ENCODE measurements around the gene DOCK9.
"Not testable (repeated sequence)": the region's sequence is repeated elsewhere in the genome, so short reads cannot be mapped to it uniquely, and the experiment has no call there.

Gene DOCK9

DNA sequence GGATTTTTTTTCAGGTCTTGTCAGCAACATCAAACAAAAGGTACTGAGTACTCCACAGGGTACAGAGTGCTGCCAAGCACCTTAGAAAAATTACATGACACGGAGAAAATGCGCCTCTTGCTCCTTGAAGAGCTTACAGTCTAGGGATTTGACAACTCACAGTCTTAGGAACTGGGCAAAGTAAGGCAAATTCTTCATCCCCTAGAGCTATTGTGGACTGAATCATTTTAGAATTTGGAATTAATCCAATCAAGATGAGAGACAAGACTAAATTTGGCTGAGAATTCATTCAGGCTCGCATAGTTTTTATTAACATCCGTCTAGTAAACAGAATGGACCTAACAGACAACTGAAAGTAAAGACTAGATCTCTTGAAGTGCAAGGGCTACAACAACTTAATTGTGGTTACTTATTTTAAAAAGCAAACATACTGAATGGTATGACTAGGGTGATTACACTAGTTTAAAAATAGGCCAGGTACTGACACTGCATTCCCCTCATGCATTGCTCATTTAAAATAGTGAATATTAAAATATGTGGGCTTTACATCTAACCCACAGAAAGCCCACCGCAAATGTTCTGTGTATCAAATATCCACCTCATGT is 165.6 kb downstream of the DOCK9 start:
- DNase-seq, result not testable (repeated sequence)

DNA sequence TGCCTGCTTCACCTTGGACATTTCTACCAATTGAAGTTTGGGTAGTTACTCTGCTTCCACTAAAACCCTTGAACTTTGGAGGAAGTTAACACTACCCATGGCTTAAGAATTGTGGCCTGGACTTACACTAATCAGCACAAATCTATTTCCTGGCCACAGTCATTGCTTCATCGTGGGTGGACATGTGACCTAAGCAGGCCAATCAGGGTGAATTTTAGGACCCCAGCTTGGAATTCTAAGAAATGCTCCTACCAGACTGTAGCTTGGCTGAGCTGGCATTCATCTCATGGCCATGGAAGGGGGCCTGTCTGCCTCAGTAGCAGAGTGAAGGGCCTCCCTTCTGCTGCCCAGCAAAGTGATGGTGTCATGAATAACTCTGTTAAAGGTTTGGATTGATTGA is 167.1 kb downstream of the DOCK9 start:
- DNase-seq, result no peak

- DNase-seq, result no peak
These were observed 168.5 kb downstream of the DOCK9 start for GRCh38 chr13:98809345-98809777.

- DNase-seq, result no peak
These were observed 170.1 kb downstream of the DOCK9 start for GRCh38 chr13:98807774-98808173.

- DNase-seq, result no peak
These were observed 173.5 kb downstream of the DOCK9 start for GRCh38 chr13:98804336-98804855.

DNA sequence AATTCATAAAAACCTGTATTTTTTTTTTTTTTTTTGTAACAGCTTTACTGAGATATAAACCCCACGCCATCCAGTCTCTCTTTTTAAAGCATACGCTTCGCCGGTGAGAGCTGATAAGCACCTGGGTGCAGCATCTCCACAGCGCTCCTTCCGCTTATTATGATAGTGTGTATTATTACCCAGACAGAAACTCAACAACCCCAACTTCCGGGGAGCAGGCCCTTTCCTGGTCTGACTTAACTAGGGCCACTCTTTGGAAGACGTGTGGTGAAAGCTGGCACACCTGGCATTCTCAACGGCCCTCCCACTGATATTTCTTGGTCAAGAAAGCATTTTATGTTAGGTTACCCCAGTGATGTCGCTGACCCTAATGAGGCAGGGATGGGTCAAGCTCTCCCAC is 173.9 kb downstream of the DOCK9 start:
- no peak for DNase-seq

DNA sequence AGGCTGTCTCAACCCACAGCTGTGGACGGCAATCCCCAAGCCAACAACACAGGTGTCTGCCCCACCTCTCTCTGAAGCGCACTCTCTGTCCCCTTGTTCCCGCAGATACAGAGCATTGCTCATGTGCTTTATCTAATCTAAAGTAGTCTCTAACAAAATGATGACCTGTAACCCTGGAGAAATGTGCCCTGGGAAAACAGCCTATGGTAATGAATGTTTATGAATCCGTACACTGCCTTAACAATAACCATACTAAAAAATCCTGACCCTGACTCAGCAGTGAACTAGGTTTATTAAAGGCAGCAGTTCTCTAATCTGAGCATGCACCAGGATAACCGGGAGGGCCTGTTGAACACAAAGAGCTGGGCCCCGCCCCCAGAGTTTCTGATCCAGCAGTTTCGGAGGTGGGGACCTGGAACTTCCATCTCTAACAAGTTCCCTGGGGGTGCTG is 174.7 kb downstream of the DOCK9 start:
- no peak for DNase-seq

- DNase-seq, result no peak
These were observed 175.3 kb downstream of the DOCK9 start for GRCh38 chr13:98802559-98802958.

DNA sequence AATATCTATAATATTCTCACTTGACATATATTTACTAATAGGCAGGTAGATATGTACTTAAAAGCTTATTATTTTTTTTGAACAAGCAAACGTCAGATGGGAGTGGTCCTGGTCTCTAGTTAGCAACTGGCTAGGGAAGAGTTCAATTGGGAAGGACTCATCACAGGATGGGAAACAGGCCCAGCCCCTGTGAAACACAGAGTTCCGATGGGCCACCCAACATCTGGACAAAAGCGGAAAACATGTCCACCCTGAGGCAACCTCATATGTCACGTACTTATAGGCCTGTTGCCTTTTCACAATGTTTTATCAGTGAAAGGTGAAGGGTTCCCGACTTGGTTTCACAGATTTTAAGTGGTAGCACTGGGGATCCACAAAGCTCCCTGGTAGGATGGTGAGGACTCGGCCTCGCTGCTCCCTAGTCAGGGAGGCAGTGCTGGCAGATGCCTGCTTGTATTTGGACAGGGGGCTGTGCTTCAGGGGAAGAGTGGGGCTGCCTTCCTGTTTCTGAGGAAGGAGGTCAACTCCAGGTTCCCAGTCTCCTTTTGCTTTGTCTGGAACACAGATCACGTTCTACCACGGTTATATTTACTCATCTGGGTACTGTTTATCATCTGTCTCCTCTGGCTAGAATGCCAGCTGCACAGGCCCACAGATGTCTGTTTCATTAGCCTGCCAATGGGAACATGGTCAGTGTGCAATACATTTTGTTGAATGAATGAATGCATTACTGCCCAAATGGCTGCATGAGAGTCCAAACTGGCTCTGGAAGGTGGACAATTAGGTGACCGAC is 176.0 kb downstream of the DOCK9 start:
- DNase-seq, result no peak

- no peak for DNase-seq
These were observed 177.8 kb downstream of the DOCK9 start for GRCh38 chr13:98800078-98800477.

DNA sequence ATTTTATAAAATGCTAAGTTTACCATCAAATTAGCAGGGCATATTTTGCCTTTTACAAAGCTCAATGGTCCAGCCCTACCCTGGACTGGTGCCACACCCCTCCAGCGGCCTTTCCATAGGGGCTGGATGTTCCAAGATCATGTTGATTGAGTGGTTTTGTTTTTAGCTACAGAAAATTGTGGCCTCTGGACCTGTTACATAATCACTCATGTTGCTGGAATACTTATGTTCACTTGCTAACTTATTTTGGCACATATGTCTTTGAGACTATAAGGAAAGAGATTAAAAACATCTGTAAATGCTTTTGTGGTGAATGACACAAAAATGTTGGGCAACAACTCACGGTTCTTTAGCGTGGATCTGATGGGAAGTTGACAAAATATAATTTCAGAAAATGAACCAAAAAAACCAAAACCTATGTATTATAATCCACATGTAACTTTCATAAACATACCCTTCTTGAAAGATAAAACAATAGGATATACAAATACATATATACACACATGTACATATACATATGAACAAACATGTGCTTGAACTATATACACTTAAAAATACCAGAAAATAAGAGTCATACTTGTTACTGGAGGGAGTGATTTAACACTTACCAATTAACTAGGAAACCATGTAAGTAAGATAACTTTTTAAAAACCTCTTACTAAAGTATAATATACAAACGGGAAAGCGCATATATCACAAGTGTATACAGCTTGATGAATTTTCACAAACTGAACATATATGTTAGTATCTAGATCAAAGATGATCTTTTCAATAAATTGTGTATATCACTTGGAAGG is 178.8 kb downstream of the DOCK9 start:
- no peak for DNase-seq

DNA sequence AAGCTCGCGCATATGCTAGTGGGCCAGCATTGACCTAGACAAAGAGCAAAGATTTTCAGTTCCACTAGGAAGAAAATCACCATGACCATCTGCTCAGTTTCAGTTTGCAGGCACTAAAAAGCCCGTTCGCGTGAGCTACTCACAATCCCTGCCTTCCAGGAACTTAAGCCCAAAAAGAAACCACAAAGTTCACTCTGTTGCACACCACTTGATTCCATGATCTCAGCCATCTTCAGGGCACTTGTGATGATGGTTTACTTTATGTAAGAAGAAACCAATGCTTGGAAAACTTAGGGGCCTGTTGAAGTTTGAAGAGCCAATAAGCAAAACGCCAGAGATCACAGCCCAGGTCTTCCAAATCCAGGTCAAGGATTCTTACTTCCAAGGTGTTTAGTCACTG is 180.4 kb downstream of the DOCK9 start:
- no peak for DNase-seq

GRCh38 chr13:98796798-98797197 is 181.1 kb downstream of the DOCK9 start:
- DNase-seq, result no peak

DNA sequence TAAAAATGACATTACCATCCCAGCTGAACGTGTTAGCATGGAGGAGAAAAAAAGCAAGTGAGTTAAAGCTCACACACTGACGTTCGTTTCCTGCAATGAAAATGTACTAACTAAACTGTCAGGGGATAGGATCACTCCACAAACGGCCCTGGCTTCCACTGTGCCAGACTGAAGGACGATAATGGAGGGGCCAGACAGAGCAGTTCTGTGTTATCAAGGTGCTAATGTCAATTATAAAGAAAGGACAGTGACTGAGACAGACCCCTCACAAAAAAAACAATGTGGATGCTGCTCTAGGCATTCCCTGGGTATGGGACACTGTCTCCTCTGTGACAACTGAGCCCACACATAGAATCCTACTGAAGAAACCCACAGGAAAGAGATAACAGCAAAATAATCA is 181.7 kb downstream of the DOCK9 start:
- no peak for DNase-seq

- no peak for DNase-seq
These were observed 182.6 kb downstream of the DOCK9 start for GRCh38 chr13:98795220-98795619.

DNA sequence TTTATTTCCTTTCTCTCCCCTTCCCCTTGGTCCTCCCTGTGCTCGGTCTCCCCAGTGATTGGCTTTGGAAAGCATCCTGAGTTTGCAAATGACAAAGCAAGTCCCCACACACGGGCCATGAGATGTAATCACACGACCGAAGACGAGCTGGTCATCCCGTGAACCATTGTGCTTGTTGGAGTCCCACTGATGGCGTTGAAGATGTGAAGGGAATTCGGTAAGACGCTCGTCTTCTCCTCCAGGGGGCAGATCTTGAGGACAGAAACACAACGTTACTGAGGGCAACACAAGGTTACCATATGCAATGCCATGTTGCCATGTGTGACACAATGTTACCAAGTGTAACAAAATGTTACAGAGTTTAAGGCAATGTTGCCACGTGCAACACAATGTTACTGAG is 183.4 kb downstream of the DOCK9 start:
- no peak for DNase-seq

DNA sequence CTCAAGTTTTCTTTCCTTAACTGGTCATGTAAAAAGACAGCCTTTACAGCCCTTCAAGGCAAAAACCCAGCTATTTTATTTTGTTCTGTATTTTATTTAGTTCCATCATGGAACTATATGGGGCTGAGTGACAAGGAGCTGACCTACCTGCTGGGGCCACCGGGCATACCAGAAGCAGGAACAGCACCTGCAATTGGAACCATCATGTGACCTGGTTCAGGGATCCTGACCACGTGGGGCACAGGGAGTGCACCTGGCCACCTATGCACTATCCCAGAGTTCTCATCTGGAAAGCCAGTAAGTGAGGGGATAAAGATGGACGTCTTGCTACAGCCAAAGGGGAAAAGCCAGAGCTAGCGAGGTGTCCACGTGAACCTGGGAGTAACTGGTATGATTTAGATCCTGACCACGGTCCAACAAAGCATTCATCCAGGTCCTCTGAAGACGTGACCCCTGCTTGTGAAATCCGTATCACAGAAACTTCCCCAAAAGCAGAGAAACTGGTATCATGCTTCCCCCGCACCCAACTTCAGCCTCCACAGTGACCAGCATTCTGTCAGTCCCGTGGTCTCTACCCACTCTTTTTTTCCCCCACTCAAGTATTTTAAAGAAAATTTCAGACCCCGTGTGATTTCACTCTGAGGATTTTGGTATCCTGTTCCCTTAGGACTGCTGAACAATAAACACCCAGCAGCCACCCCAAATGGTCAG is 184.9 kb downstream of the DOCK9 start:
- DNase-seq, result no peak

- DNase-seq, result no peak
These were observed 185.5 kb downstream of the DOCK9 start for GRCh38 chr13:98792321-98792720.

DNA sequence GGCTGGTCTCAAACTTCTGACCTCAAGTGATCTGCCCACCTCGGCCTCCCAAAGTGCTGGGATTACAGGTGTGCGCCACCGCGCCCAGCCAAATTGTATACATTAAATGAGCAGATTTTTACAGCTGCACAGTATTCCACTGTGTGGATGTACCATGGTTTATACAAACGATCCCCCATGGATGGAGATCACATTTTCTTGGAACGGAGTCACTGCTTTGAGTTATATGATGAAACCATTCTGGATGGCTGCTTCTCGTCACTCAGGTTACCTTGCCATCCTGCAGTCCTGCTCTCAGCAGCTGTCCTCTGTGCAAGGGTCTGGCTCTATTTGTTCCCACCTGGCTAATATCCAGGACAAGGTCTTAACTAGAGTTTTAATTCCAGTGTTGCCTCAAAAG is 186.3 kb downstream of the DOCK9 start:
- DNase-seq, result no peak

- DNase-seq, result no peak
These were observed 189.9 kb downstream of the DOCK9 start for GRCh38 chr13:98787996-98788395.

- no peak for DNase-seq
These were observed 190.7 kb downstream of the DOCK9 start for GRCh38 chr13:98787173-98787572.

GRCh38 chr13:98786023-98786422 is 191.8 kb downstream of the DOCK9 start:
- DNase-seq, result no peak

DNA sequence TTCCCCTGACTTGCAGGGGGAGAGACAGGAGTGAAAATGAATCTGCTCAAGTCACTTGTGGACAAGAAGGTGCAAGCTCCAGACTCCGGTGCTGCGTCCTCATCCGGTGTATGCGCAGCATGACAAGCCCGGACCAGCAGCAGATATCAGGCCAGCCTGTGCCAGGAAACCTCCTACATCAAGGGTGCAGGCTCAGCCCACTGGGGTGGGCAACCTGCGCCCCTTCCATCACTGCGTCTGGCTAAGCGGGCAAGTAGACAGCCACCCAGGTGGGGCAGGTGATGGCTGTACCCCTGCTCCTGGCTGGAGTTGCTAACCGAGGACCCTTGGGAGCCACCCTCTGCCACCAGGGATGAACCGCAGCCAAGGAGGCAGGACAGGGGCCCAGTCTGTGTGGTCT is 192.5 kb downstream of the DOCK9 start:
- DNase-seq, result no peak
